ENCODE measurements around the gene LRMDA.

Gene LRMDA

DNA sequence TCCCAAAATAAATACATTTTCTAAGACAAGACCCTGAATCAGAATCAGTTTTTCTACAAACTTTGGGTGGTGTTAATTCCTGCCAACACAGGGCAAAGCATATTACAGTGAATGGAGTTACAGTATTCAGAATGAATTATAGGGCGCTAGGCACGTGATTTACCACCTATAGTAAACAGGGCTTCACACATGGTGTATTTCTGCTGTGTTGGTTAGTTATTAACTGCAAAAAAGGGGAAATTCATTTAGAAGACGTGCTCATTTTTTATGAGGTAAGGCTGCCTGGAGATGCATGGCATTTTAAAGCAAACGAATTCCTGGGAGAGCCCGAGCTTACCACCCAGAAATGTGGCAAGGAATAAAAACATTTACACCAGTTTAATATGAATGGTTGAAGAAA, 393.8 kb downstream of the LRMDA start:
- no peak for DNase-seq (ENCODE audit: low read depth, low spot score)

DNA sequence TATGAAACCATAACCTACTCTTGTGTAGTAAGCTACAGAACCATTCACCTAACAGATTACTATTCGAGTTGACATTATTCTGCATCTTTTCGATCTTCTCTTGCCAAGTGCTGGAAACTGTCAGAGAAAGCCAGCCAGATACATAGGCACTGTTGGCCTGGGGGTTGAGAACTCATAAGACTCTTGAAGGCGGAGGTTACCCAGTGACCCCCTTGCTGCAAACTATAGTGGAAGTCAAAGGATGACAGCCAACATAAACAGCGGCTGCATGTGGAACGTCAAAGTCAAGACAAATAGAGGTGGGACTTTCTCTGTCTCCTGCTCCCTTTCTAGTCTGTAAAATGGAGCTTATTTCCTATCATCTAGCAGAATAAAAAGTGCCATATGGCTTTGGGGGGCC, 394.2 kb downstream of the LRMDA start:
- DNase-seq (ENCODE audit: low read depth, low spot score): no peak

DNA sequence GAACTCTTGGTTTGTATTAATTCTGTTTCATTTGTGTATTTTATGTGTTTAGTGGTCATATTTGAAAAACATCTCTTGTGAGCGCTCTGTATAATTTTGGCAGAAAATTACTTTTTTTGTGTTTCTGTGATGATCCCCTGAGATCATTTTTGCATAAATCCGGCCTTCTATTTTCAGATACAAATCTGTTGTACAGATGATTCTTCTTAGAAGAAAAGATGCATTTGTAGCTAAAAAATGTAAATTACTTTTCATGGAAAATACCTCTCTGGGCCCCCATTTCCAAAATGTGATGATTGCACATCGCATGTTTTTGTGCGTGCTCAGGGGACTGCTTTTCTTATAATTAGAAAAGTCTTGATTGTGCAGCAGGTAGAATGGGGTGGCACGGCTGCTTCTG, 395.4 kb downstream of the LRMDA start:
- DNase-seq (ENCODE audit: low read depth, low spot score): no peak

DNA sequence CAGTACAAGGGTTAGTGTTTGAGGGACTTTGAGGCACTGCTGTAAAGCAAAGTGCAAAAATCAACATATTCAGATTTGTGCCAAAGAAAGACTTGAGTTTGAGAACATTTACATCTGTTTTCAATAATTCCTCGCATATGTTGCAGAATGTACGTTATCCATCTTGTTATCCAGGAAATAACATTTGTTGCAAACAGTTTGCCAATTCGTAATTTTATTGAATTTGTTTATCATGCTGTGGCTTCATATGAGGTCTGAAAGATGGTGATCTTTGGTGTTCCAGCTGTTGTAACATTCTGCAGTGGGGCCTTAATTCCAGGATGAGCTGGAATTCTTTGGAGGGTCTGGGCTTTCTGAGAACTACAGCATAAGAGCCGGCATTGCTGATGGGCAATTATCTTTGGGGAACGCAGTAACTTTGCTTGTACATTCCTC, 396.2 kb downstream of the LRMDA start:
- no peak for DNase-seq (ENCODE audit: low read depth, low spot score)

DNA sequence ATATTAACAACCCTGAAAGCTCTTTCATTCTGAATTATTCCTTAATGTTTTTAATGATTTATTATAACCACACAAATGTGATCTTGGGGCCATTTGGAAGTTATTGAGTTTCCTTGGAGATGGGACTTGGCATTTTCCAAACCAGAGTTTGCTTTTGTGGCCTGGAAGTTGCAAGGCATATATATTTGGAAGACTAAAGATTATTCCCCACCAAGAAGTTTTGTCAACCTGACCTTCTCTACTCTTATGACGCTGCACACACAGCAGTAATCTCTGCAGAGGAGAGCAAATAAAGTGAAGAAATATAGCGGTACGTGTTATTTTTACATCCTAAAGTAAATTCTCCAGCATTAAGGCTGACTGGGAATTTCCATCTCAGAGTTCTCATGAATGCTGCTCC, 397.0 kb downstream of the LRMDA start:
- no peak for DNase-seq (ENCODE audit: low read depth, low spot score)

DNA sequence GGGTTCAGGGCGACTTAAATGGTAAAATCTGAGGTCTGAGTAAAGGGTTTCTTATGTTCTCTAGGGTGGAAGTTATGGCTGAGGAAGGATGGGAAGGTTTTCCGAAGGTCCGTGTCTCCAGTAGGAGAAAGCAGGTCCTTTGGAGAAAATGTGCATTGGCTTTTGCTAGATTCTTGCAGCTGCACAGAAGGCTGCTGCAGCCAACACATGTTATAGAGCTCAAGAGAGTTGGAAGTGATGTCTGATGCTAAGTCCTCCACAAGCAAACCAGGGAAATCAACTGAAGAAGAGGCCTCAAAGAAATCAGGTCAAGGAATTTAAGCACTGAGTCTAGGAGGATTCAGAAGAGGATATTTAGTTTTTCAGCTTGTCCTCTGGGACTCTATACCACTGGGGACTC, 404.6 kb downstream of the LRMDA start:
- DNase-seq (ENCODE audit: low read depth, low spot score): no peak

DNA sequence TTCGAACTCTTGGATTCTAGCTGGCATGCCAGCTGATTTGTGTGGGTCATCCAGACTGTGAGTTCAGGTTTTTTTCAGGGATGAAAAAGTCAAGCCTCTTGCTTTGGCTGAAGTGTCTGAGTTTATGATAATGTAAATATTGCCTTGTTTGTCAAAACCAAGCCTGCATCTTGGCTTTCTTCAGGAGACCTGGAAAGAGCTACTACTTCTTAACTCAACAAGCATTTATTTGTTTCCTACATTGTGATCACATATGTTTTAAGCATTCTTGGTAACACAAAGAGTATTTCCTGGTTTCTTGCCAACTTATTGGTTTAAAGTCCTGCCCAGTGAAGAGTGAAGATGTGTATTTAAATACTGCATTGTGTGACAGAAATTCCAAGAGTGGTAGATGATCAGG, 407.1 kb downstream of the LRMDA start:
- no peak for DNase-seq (ENCODE audit: low read depth, low spot score)

DNA sequence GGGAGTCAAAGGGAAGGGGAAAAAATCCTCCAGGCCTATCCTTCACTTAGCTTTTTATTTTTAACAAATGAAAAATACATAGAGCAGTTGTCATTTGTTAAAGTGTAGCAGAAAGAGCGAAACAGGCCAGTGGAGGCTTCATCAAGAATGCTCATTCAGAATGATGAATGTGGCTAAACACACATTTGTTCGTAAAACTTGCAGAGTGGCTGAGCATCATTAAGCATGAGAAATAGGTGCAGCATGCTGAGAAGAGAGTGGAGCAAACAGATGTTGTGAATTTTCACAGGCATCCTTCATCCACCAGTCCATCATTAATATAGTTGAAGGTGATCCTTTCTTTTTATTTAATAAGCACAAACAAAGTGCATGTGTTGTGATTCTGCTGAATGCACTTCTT, 407.6 kb downstream of the LRMDA start:
- no peak for DNase-seq (ENCODE audit: low read depth, low spot score)

DNA sequence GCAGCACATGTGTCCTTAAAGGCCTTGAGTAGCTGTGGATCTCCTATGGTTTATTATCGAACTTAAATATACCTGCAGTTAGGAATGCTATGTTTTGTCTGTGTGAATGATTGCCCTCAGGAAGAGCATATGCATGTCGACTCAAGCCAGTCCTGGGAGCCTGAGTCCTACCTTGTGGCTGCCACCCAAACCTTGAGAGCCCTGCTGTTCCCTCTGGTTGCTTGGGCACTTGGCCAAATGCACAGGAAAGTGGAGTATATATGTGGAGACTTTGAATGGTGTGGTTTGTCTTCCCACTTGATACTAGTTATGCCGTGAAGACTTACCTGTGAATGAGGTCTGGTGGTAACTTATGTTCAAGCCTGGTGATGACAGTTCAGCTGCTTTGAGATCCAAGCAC, 409.8 kb downstream of the LRMDA start:
- DNase-seq (ENCODE audit: low read depth, low spot score): no peak

DNA sequence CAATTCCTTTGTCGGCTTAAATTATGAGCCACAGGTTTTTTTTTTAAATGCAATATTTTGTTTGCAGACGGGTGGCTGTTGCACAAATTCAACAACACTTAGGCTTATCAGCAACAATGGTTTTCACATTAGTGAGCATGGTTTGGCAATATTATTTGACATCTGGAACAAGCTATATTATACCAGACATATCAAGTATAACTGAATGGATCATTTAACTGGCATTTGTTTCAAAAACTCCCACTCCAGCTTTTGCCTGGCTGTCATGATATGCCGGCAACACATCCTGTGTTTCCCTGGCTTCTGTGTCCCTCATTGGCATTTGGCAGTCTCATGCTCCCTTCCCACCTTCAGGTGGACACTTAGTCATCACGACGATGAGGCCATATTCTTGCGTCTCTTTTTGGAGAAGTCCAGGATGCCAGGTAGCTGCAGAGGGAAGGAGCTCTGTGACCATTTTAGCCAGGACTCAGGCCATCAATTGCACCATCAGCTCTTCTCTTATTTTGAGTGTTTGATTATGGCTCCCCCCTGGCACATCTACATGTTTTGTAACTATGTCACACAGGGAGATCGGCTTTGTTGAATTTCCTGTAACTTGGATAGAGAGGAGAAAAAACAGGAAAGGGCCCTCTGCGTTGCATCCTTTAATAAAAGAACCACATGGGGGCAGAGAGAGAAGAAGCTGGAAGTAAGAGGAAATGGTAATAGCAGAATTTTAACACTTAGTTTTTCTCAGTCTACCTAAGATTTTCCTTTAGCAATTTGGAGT, 413.9 kb downstream of the LRMDA start:
- no peak for DNase-seq (ENCODE audit: low read depth, low spot score)

DNA sequence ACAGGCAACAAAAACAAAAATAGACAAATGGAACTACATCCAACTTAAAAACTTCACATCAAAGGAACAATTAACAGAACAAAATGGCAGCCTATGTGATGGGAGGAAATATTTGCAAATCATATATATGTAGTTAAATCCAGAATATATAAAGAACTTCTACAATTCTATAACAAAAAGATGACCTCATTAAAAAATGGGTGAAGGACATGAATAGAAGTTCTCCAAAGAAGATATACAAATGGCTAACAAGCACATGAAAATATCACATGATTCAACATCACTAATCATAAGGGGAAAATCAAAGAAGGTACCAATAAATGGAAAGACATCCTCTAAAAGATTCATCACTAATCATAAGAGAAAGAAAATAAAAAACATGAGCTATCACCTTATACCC, 416.1 kb downstream of the LRMDA start:
- no peak for DNase-seq (ENCODE audit: low read depth, low spot score)

DNA sequence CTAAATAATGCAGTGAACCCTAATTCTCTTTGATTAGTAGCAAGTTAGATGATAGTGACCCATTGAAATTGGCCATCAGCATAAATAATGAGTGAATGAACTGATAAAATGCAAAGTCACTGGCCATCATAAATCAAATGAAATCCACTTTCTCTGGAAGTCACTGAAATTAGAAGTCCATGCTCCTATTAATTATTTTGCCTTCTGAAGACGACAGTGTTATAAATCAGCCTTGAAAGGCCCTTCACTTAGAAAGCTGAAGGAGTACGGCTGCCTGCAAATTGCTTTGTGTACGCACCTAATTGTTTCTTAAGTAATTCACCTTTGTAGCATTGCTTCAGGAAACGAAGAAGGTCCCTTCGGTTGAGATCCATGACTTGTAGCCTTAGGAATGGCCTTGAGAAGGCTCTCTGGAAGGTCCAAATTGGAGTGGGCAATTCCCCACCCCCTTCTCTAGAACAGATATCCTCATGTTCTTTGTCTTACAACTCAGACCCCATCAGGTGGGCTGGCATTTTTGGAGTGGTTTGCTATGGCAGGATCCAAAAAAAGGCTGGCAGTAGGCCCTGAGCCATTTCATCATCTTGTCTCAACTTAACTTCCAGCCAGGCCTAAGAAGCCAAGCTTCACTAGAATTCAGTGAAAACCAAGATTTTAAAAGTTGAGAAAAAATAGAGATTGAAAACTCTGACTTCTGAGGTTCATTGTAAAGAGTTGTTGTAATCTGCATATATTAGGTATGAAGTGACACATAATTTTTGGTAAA, 420.3 kb downstream of the LRMDA start:
- no peak for DNase-seq (ENCODE audit: low read depth, low spot score)

DNA sequence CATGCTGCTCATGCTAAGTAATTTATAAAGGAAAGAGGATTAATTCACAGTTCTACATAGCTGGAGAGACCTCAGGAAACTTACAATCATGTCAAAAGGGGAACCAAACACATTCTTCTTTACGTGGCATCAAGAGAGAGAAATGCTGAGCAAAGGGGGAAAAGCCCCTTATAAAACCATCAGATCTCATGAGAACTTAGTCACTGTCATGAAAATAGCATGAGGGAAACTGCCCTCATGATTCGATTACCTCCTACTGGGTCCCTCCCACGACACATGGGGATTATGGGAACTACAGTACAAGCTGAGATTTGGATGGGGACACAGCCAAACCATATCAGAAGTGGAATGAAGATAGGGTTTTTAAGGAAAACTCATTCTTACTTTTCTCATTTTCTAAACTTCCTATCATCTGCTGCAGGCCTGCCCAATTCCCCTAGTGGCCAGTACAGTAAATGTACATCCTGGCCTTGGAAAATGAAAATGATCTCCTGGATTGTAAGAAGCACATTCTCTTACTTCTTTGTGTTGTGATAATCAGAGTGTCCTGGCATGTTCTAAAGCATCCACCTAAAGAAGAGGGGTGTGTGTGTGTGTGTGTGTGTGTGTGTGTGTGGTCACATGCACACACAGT, 421.5 kb downstream of the LRMDA start:
- DNase-seq (ENCODE audit: low read depth, low spot score): no peak

DNA sequence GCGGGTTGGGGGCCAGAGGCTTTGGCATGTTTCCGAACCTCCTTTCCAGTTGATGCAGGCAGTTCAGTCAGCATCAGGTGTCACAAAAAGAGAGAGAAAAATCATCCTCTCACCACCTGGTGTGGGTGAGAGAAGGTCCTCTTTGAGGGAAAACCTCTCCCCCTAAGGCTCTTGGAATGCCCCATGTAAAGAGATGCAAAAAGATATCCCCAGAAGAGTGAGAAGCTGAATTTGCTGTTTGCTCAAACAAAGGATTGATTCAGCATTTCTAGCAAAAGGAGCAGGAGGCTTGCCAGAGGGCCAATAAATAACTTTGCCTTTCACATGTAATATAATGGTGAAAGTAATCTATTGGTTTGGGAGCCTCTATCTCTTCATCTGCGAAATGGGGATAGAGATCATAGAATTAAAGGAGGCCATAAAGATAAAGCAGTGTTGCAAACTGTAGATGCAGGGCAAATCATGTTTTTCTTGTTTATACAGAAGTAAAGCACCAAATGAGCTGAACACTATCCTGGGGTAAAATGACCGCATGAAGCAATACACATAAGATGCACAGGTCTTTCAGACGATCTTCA, 425.9 kb downstream of the LRMDA start:
- no peak for DNase-seq (ENCODE audit: low read depth, low spot score)

DNA sequence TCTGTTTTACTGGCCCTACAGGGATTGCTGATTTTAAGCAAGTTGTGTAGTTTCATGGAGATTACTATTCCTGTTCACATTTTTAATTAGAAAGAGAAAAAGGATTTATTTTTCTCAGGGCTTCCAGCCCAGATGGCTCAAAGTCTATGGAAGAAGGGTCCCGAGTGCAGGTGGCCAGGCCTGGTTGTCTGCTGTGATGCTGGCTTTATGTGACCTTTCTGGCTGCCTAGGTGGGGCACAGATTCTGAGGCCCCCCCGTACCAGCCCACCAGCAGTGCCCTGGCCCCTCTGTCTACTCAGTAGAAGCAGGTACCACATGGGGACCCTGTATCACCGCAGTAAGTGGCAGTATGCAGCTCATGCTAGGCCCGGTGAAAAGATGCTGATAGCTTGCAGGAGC, 426.5 kb downstream of the LRMDA start:
- DNase-seq (ENCODE audit: low read depth, low spot score): no peak

DNA sequence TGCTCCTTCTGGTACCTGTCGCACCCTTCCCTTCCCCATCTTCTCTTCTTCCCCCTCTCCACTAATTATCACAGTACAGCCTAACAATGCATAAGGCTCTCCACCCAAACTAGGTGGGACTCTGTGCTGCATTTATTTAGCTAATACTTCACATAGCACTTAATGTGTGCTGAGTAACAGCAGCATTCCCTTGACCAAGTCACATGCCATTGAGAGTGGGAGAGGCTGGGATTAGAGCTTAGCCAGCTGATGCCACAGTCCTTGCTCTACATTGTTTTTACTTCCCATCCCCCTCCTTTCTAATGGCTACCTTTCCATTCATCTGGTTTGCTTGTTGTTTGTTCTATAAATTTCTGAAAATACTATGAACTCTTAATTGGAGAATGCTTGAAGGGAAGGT, 426.9 kb downstream of the LRMDA start:
- no peak for DNase-seq (ENCODE audit: low read depth, low spot score)

DNA sequence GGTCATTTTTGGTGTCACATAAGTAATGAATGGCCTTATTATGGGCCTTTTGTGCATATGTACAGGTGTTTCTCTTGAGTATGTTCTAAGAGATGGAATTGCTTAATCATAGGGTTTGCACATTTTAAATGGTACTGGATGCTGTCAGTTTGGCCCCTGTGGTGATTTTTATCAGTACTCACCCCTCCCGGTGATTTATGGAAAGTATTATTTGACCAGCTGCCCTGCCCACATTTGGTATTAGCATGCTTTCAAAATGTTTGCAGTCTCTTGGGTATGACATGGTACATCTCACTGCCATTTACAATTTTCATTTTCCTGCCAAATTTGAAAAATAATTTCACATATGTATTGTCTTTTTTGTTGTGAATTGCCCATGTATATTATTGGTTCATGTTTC, 427.7 kb downstream of the LRMDA start:
- no peak for DNase-seq (ENCODE audit: low read depth, low spot score)

DNA sequence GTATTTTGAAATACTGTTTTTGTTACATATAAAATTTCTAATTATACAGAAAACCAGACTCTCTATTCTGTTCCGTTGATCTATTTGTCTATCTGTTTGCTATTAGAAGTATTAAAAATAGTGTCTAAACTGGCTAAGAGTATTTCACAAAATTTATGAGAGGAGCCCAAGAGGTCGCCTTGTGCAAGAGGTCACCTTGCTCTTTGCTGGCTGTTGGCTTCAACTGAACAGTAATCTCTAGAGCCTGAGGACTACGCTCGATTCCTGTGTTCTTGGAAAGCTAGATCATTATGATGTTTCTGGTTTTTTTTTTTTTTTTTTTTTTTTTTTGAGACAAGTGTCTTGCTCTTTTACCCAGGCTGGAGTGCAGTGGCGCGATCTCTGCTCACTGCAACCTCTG, 428.6 kb downstream of the LRMDA start:
- DNase-seq (ENCODE audit: low read depth, low spot score): no peak

DNA sequence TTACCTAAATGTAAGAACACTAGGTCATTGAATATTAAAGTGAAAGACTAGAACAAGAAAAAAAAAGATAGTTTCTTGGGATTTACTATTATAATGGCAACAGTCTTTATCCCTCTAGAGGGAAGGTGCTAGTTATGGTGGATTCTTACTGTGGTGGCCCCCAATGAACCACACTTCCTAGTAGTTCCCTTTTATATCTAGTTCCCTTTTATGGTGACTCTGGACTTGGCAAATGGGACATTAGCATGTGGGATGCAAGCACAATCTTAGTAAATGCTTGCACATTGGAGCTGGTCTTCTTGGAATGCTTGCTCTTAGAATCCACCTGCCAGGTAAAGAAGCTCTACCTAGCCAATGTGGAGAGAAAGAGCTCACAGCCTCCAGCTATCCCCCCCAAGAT, 430.2 kb downstream of the LRMDA start:
- no peak for DNase-seq (ENCODE audit: low read depth, low spot score)

DNA sequence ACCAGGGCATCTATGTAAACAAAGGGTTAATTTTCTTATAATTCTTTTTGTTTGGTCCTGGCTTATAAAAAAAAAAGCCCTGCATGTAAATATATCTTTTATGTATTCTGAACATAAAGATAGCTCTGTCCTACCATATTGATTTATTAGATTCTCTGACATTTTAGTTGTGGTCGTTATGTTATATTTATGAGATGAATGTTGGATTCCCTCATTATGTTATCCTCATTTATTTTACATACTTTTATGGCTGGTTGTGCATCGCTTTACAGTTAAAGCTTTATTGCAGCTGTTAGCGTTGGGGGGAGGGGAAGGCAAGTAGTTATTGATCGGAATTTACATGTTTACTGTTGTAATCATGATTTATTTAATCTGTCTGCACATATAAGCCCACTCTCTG, 431.5 kb downstream of the LRMDA start:
- DNase-seq (ENCODE audit: low read depth, low spot score): no peak

DNA sequence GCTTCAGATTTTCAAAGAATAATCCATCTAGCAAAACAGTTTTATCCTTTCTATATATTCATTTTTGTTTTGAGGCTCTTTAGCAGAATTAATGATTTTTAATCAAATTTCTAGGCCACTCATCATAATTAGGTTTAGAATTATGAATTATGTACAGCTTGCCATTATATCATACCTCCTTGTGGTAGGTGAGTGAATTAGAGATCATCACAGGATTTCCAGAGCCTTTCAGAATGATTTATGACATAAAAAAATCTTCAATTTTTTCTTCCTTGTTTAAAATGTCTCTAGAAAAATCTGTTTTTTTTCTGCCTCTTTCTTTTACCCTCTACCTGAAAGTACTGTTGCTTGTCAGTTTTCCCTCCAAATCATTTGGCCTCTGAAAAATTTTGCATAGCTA, 433.3 kb downstream of the LRMDA start:
- DNase-seq (ENCODE audit: low read depth, low spot score): no peak

All from brain pericyte (primary cell).